HEK293 (cell line): ENCODE measurements around the gene STX18.

Experiments
- CTCF ChIA-PET: fragments of 350-600 bp; formaldehyde crosslinking; extraction: SDS; loops from one replicate; lab custom pipeline; 2021; ENCODE audit warnings: antibody characterized with exemption; lab: Yijun Ruan, JAX
- POLR2A ChIA-PET: fragments of 300-600 bp; formaldehyde crosslinking; extraction: SDS; loops from one replicate; lab custom pipeline; 2020; ENCODE audit warnings: antibody characterized with exemption, inconsistent platforms; lab: Yijun Ruan, JAX
- H3K27ac ChIP-seq: fragments of 200-500 bp; sonication (Bioruptor generic); 2 replicates; pipeline ENCODE4 v1.5.1; 2014; ENCODE audit warnings: low read depth, low read length, control low read depth, inconsistent platforms; ENCODE audit errors: extremely low read depth
- H3K36me3 ChIP-seq, 2 experiments: fragments of 200-500 bp in 1 of 2; sonication (Bioruptor generic) in 1 of 2; 1 replicate in 1 of 2; 2 replicates in 1 of 2; pipeline ENCODE4 v1.5.1; 2014 to 2017; ENCODE audit warnings: inconsistent platforms in 2 of 2, low read length in 2 of 2; ENCODE audit not compliant: control insufficient read depth in 2 of 2, insufficient read depth in 1 of 2
- H3K4me1 ChIP-seq: fragments of 200-500 bp; sonication (Bioruptor generic); 2 replicates; pipeline ENCODE4 v1.5.1; 2014; ENCODE audit warnings: mild to moderate bottlenecking, low read length, inconsistent platforms; ENCODE audit not compliant: control insufficient read depth, insufficient read depth
- H3K4me3 ChIP-seq: 2 replicates; pipeline ENCODE4 v1.5.1; 2011; ENCODE audit warnings: low read depth, mild to moderate bottlenecking, control low read depth, low read length, moderate library complexity
- H3K9me3 ChIP-seq: fragments of 200-500 bp; sonication (Bioruptor generic); 2 replicates; pipeline ENCODE4 v1.5.1; 2014; ENCODE audit warnings: low read depth, low read length, inconsistent platforms; ENCODE audit not compliant: control insufficient read depth, insufficient read depth
- AEBP2 ChIP-seq: fragments of 450-650 bp; formaldehyde crosslinking; IDR thresholded peaks from 2 replicates; pipeline ENCODE4 v1.5.1; 2016; ENCODE audit warnings: missing biosample characterization, missing genetic modification characterization, borderline replicate concordance
- ATF2 ChIP-seq: fragments of 450-650 bp; formaldehyde crosslinking; IDR thresholded peaks from 2 replicates; pipeline ENCODE4 v1.5.1; 2016; ENCODE audit warnings: missing biosample characterization, missing genetic modification characterization, low read depth
- EGR2 ChIP-seq: fragments of 450-650 bp; formaldehyde crosslinking; IDR thresholded peaks from 2 replicates; pipeline ENCODE4 v1.5.1; 2016; ENCODE audit warnings: low read depth, missing biosample characterization, missing genetic modification characterization
- MYNN ChIP-seq: fragments of 450-650 bp; formaldehyde crosslinking; IDR thresholded peaks from 2 replicates; pipeline ENCODE4 v1.5.1; 2016; ENCODE audit warnings: missing biosample characterization, missing genetic modification characterization, borderline replicate concordance
- OSR2 ChIP-seq: fragments of 450-650 bp; formaldehyde crosslinking; IDR thresholded peaks from 2 replicates; pipeline ENCODE4 v1.5.1; 2016; ENCODE audit warnings: missing biosample characterization, missing genetic modification characterization
- PRDM1 ChIP-seq: fragments of 450-650 bp; formaldehyde crosslinking; IDR thresholded peaks from 2 replicates; pipeline ENCODE4; 2016; ENCODE audit warnings: missing biosample characterization, missing genetic modification characterization
- PRDM6 ChIP-seq: fragments of 450-650 bp; formaldehyde crosslinking; IDR thresholded peaks from 2 replicates; pipeline ENCODE4 v1.5.1; 2017; ENCODE audit warnings: missing biosample characterization, missing genetic modification characterization
- RBAK ChIP-seq: fragments of 450-650 bp; formaldehyde crosslinking; IDR thresholded peaks from 2 replicates; pipeline ENCODE4 v1.5.1; 2016; ENCODE audit warnings: missing biosample characterization, missing genetic modification characterization
- SCRT1 ChIP-seq: fragments of 450-650 bp; formaldehyde crosslinking; IDR thresholded peaks from 2 replicates; pipeline ENCODE4 v1.5.1; 2016; ENCODE audit warnings: missing biosample characterization, missing genetic modification characterization, borderline replicate concordance
- ZBTB1 ChIP-seq: fragments of 450-650 bp; formaldehyde crosslinking; IDR thresholded peaks from 2 replicates; pipeline ENCODE4 v1.5.1; 2016; ENCODE audit warnings: missing biosample characterization, missing genetic modification characterization
- ZBTB49 ChIP-seq: fragments of 450-650 bp; formaldehyde crosslinking; IDR thresholded peaks from 2 replicates; pipeline ENCODE4 v1.5.1; 2016; ENCODE audit warnings: missing biosample characterization, missing genetic modification characterization, low read depth
- ZNF146 ChIP-seq: fragments of 450-650 bp; formaldehyde crosslinking; IDR thresholded peaks from 2 replicates; pipeline ENCODE4 v1.5.1; 2016; ENCODE audit warnings: missing biosample characterization, missing genetic modification characterization
- ZNF2 ChIP-seq: fragments of 450-650 bp; formaldehyde crosslinking; IDR thresholded peaks from 2 replicates; pipeline ENCODE4 v1.5.1; 2016; ENCODE audit warnings: missing biosample characterization, missing genetic modification characterization
- ZNF23 ChIP-seq: fragments of 450-650 bp; formaldehyde crosslinking; IDR thresholded peaks from 2 replicates; pipeline ENCODE4 v1.5.1; 2016; ENCODE audit warnings: missing biosample characterization, missing genetic modification characterization, borderline replicate concordance
- ZNF362 ChIP-seq: fragments of 450-650 bp; formaldehyde crosslinking; IDR thresholded peaks from 2 replicates; pipeline ENCODE4 v1.5.1; 2016; ENCODE audit warnings: missing biosample characterization, missing genetic modification characterization
- ZNF37A ChIP-seq: fragments of 450-650 bp; IDR thresholded peaks from 2 replicates; pipeline ENCODE4 v1.5.1; 2018; ENCODE audit warnings: missing biosample characterization, missing genetic modification characterization
- ZNF404 ChIP-seq: fragments of 450-650 bp; formaldehyde crosslinking; IDR thresholded peaks from 2 replicates; pipeline ENCODE4 v1.5.1; 2017; ENCODE audit warnings: missing biosample characterization, missing genetic modification characterization
- ZNF514 ChIP-seq: fragments of 450-650 bp; formaldehyde crosslinking; IDR thresholded peaks from 2 replicates; pipeline ENCODE4 v1.5.1; 2016; ENCODE audit warnings: missing biosample characterization, missing genetic modification characterization
- ZNF571 ChIP-seq: fragments of 450-650 bp; formaldehyde crosslinking; IDR thresholded peaks from 2 replicates; pipeline ENCODE4 v1.5.0; 2017; ENCODE audit warnings: missing biosample characterization, missing genetic modification characterization
- ZNF626 ChIP-seq: fragments of 450-650 bp; sonication (Bioruptor Pico); formaldehyde crosslinking; IDR thresholded peaks from 2 replicates; pipeline ENCODE4 v1.5.1; 2018; ENCODE audit warnings: missing biosample characterization, missing genetic modification characterization, inconsistent platforms
- ZNF654 ChIP-seq: fragments of 450-650 bp; formaldehyde crosslinking; IDR thresholded peaks from 2 replicates; pipeline ENCODE4 v1.5.1; 2016; ENCODE audit warnings: low read depth, missing biosample characterization, missing genetic modification characterization
- ZNF664 ChIP-seq: fragments of 450-650 bp; formaldehyde crosslinking; IDR thresholded peaks from 2 replicates; pipeline ENCODE4 v1.5.1; 2016; ENCODE audit warnings: missing biosample characterization, missing genetic modification characterization
- ZNF670 ChIP-seq: fragments of 450-650 bp; formaldehyde crosslinking; IDR thresholded peaks from 2 replicates; pipeline ENCODE4 v1.5.1; 2016; ENCODE audit warnings: missing biosample characterization, missing genetic modification characterization, low read depth
- ZNF747 ChIP-seq: fragments of 450-650 bp; formaldehyde crosslinking; IDR thresholded peaks from 2 replicates; pipeline ENCODE4 v1.5.1; 2016; ENCODE audit warnings: missing biosample characterization, missing genetic modification characterization

Gene STX18

GRCh38 chr4:4494882-4495281 is 47.0 kb downstream of the STX18 start:
- Histone ChIP-seq H3K9me3 (no peaks in the 10 kb centered on the region), H3K36me3 (no peaks in the 10 kb centered on the region), H3K4me3 (no peak overlapping the region), H3K4me1 (no peaks in the 10 kb centered on the region; the same call in 1 of the 2 replicates), H3K27ac (no peak overlapping the region)
- ChIA-PET POLR2A (no interaction called here), CTCF (no interaction called here)
- TF ChIP-seq ATF2, result no peak
- TF ChIP-seq ZNF514 (tag by site-specific recombination), result no peak
- 0 out of 2 replicates have a peak, but pooled peaks have one; percentile 51 for TF ChIP-seq MYNN

- Histone ChIP-seq H3K27ac (no peak overlapping the region), H3K4me3 (no peak overlapping the region), H3K36me3 (no peaks in the 10 kb centered on the region), H3K4me1 (no peaks in the 10 kb centered on the region; the same call in 1 of the 2 replicates)
- POLR2A ChIA-PET, result no interaction called here
- TF ChIP-seq AEBP2 (tag by site-specific recombination) (no peak), ZNF2 (no peak), PRDM6 (tag by site-specific recombination) (peak; percentile 76; the same call in 1 of the 2 replicates), PRDM1 (peak; percentile 81)
- TF ChIP-seq, all 188 proteins: peak for 2
- H3K9me3 ChIP-seq, result no peaks in the 10 kb centered on the region
- CTCF ChIA-PET, result no interaction called here
Measured at GRCh38 chr4:4492161-4492847, 49.5 kb downstream of the STX18 start.

GRCh38 chr4:4491396-4491893 is 50.4 kb downstream of the STX18 start:
- Histone ChIP-seq H3K4me3 (no peak overlapping the region), H3K27ac (no peak overlapping the region), H3K9me3 (no peaks in the 10 kb centered on the region), H3K4me1 (no peaks in the 10 kb centered on the region; the same call in 1 of the 2 replicates), H3K36me3 (no peaks in the 10 kb centered on the region)
- ChIA-PET POLR2A (no interaction called here), CTCF (interaction anchor here (0.6 kb wide), 1 partner anchor 28 kb away, joined by 4 read pairs; no protein-coding TSS in a partner anchor)
- no peak for TF ChIP-seq ZNF146 (tag by site-specific recombination)
- no peak for TF ChIP-seq EGR2 (tag by site-specific recombination)
- TF ChIP-seq ZBTB1 (tag by site-specific recombination), result no peak
- TF ChIP-seq ZNF670, result no peak
- no peak for TF ChIP-seq ZNF37A (tag by site-specific recombination)
- no peak for TF ChIP-seq ZNF404
- no peak for TF ChIP-seq RBAK (tag by site-specific recombination)
- no peak for TF ChIP-seq ZNF626
- no peak for TF ChIP-seq ZNF664 (tag by site-specific recombination)
- no peak for TF ChIP-seq ZNF362
- no peak for TF ChIP-seq ZNF747 (tag by site-specific recombination)
- TF ChIP-seq ZNF571, result no peak
- TF ChIP-seq ZNF654 (tag by site-specific recombination), result no peak
- no peak for TF ChIP-seq SCRT1 (tag by site-specific recombination)
- TF ChIP-seq ZBTB49 (tag by site-specific recombination), result no peak
- no peak for TF ChIP-seq OSR2 (tag by site-specific recombination)
- no peak for TF ChIP-seq ZNF23 (tag by site-specific recombination)
